Sigmoid colon (tissue), 7 donors: ENCODE results near the gene PCDHB6. TPM values are rescaled to one million over a fixed set of nuclear protein-coding genes. Genes with fewer than 3 reads are reported as not detected.
"Not testable (repeated sequence)": the region's sequence is repeated elsewhere in the genome, so short reads cannot be mapped to it uniquely, and the experiment has no call there.

Experiments used
- DNase-seq: peaks from one replicate; pipeline ENCODE4 v3.0.0-alpha.2; 2019
- H3K27ac ChIP-seq, 4 donors: fragments of 200-600 bp; sonication (generic); one replicate each; pipeline ENCODE4 v1.5.1; 2016 to 2019; ENCODE audit warnings: mild to moderate bottlenecking in 1 of 4
- H3K27me3 ChIP-seq, 3 donors: fragments of 200-600 bp; sonication (generic); one replicate each; pipeline ENCODE4 v1.5.1; 2019; ENCODE audit warnings: mild to moderate bottlenecking in 1 of 3
- H3K36me3 ChIP-seq, 4 donors: fragments of 200-600 bp; sonication (generic); one replicate each; pipeline ENCODE4 v1.5.1; 2016 to 2019
- H3K4me1 ChIP-seq, 4 donors: fragments of 200-600 bp; sonication (generic); one replicate each; pipeline ENCODE4 v1.5.1; 2017 to 2019
- H3K4me3 ChIP-seq, 4 donors: fragments of 200-600 bp; sonication (generic); one replicate each; pipeline ENCODE4 v1.5.1; 2017 to 2019; ENCODE audit warnings: mild to moderate bottlenecking in 2 of 4, moderate library complexity in 1 of 4
- H3K9me3 ChIP-seq, 4 donors: fragments of 200-600 bp in 3 of 4; sonication (generic) in 3 of 4; one replicate each; pipeline versions ENCODE4 v1.5.1 to v1.6.1; 2013 to 2019
- CTCF ChIP-seq, 4 experiments: fragments of 450-650 bp in 3 of 4; fragments of 200-600 bp in 1 of 4; IDR thresholded peaks; one replicate each; pipeline ENCODE4 v1.5.1; 2016 to 2019; ENCODE audit warnings: antibody characterized with exemption in 4 of 4, mild to moderate bottlenecking in 3 of 4, moderate library complexity in 2 of 4
- EP300 ChIP-seq, 4 donors: sonication (generic); formaldehyde crosslinking; IDR thresholded peaks; one replicate each; pipeline ENCODE4 v1.6.1; 2017; ENCODE audit warnings: antibody characterized with exemption in 4 of 4
- POLR2A ChIP-seq, 2 donors: fragments of 450-650 bp; IDR thresholded peaks; one replicate each; pipeline ENCODE4 v1.6.1; 2016; ENCODE audit warnings: antibody characterized with exemption in 2 of 2, mild to moderate bottlenecking in 2 of 2, moderate library complexity in 2 of 2
- POLR2AphosphoS5 ChIP-seq, 4 donors: sonication (generic); formaldehyde crosslinking; IDR thresholded peaks; one replicate each; pipeline ENCODE4 v1.6.1; 2017; ENCODE audit warnings: antibody characterized with exemption in 4 of 4
- WGBS, 2 donors: extraction: QIAGEN DNeasy Blood & Tissue Kit; methylation state at CpG; one replicate each; pipeline ENCODE4 v1.1.7; 2013; 5-methylcytosine and 5-hydroxymethylcytosine counted together
- intact Hi-C: fragments of 100-400 bp; cut with DNase I; formaldehyde crosslinking; loops from one replicate; pipeline ENCODE4 v1.15.1; 2023
- polyA plus RNA-seq, 3 donors: library from polyadenylated mRNA; stranded (reverse); fragments of 200-250 nt; gene quantifications; one replicate each; pipeline ENCODE4 v1.2.3, GENCODE V29; 2013
- total RNA-seq, 4 donors: library from RNA; depleted of rRNA; stranded (reverse); fragments of >200 nt; gene quantifications; one replicate each; pipeline ENCODE4 v1.1.0, GENCODE V29; 2016
- donor health status: healthy with polysubstance abuse.
- donor health status: Bipolar disorder and iron deficiency.
- donor health status: healthy.

The PCDHB6 gene
- total and polyA plus RNA-seq, 7 donors: 0.12 to 2.3 (median 1.4) TPM; not detected in 2

- no peak for TF ChIP-seq EP300 (IDR thresholded peaks at IDR 0.05)
- TF ChIP-seq CTCF (IDR thresholded peaks at IDR 0.05): peak in 2 of 4 experiments; percentile 11 to 14
- H3K4me1 ChIP-seq: no peaks in the 10 kb centered on the region
- no peaks in the 10 kb centered on the region for H3K36me3 ChIP-seq
- peaks cover 3 to 49% (median 14%) of the 10 kb centered on the region in 4 donors for H3K9me3 ChIP-seq
- H3K27ac ChIP-seq: peak within 1 kb of the TSS in 2 of 4 donors; percentile 20 to 25
- 17 to 40% methylated on average over 13 of the region's 13 CpGs for WGBS, 2 donors
- peaks cover 0 to 51% (median 4%) of the 10 kb centered on the region in 3 donors for H3K27me3 ChIP-seq
- peak within 1 kb of the TSS; percentile 12 to 42 (median 32) for H3K4me3 ChIP-seq
- DNase-seq: peak; percentile 74
- intact Hi-C loops: loop anchor here (1.0 kb wide), 1 partner anchor 382 kb away; no protein-coding TSS in a partner anchor
Observed at GRCh38 chr5:141182248-141182647, 32.4 kb downstream of the PCDHB6 start, which contains the start of gene PCDHB16. PCDHB16 (plus strand) TSS chr5:141182387; CDS start chr5:141182560, 173 bp downstream.

GRCh38 chr5:141184117-141184855 lies 34.4 kb downstream of the PCDHB6 start:
- DNase-seq, H3K4me1 ChIP-seq, H3K27ac ChIP-seq, intact Hi-C loops, H3K4me3 ChIP-seq, H3K36me3 ChIP-seq: not testable (repeated sequence)
- 43 to 68% methylated on average over 53 to 54 of the region's 69 CpGs for WGBS, 2 donors
- Histone ChIP-seq H3K27me3 (peaks cover 0 to 44% (median 4%) of the 10 kb centered on the region in 3 donors), H3K9me3 (peaks cover 3 to 44% (median 14%) of the 10 kb centered on the region in 4 donors)

GRCh38 chr5:141186897-141187512 lies 37.1 kb downstream of the PCDHB6 start, which contains the start of gene PCDHB9:
PCDHB9 (plus strand) TSS chr5:141187161; CDS start chr5:141187319, 158 bp downstream.
- no peak for DNase-seq
- 19 to 35% methylated on average over 9 of the region's 9 CpGs for WGBS, 2 donors
- H3K27me3 ChIP-seq: peaks cover 0 to 48% (median 0%) of the 10 kb centered on the region in 3 donors
- H3K4me1 ChIP-seq: no peaks in the 10 kb centered on the region
- no peaks in the 10 kb centered on the region for H3K36me3 ChIP-seq
- intact Hi-C loops: no loop called here
- peaks cover 5 to 48% (median 19%) of the 10 kb centered on the region in 4 donors for H3K9me3 ChIP-seq
- H3K27ac ChIP-seq: no peak within 1 kb of the TSS
- no peak for TF ChIP-seq POLR2A (IDR thresholded peaks at IDR 0.05)
- TF ChIP-seq POLR2AphosphoS5 (IDR thresholded peaks at IDR 0.05): no peak
- TF ChIP-seq EP300 (IDR thresholded peaks at IDR 0.05): no peak
- no peak for TF ChIP-seq CTCF (IDR thresholded peaks at IDR 0.05)
- H3K4me3 ChIP-seq: no peak within 1 kb of the TSS

GRCh38 chr5:141188682-141189081 lies 38.8 kb downstream of the PCDHB6 start:
- 42 to 65% methylated on average over 33 to 34 of the region's 37 CpGs for WGBS, 2 donors
- H3K27ac ChIP-seq, H3K4me3 ChIP-seq, H3K4me1 ChIP-seq, DNase-seq, H3K36me3 ChIP-seq, intact Hi-C loops: not testable (repeated sequence)
- Histone ChIP-seq H3K9me3 (peaks cover 6 to 47% (median 23%) of the 10 kb centered on the region in 4 donors), H3K27me3 (peaks cover 0 to 39% (median 0%) of the 10 kb centered on the region in 3 donors)

- peaks cover 6 to 47% (median 22%) of the 10 kb centered on the region in 4 donors for H3K9me3 ChIP-seq
- H3K4me3 ChIP-seq, intact Hi-C loops, H3K4me1 ChIP-seq, DNase-seq, H3K27ac ChIP-seq, H3K36me3 ChIP-seq: not testable (repeated sequence)
- WGBS, 2 donors: 39 to 67% methylated on average over 33 of the region's 35 CpGs
- H3K27me3 ChIP-seq: peaks cover 0 to 39% (median 0%) of the 10 kb centered on the region in 3 donors
Observed at GRCh38 chr5:141189131-141189530, 39.3 kb downstream of the PCDHB6 start.

- Histone ChIP-seq H3K4me1 (no peaks in the 10 kb centered on the region), H3K9me3 (peaks cover 9 to 50% (median 30%) of the 10 kb centered on the region in 4 donors)
- intact Hi-C loops: no loop called here
Observed at GRCh38 chr5:141192110-141192725, 42.4 kb downstream of the PCDHB6 start, which contains the start of gene PCDHB10. PCDHB10 (plus strand) TSS chr5:141192353; CDS start chr5:141192553, 200 bp downstream.

GRCh38 chr5:141194332-141194731 lies 44.5 kb downstream of the PCDHB6 start:
- H3K27ac ChIP-seq, H3K36me3 ChIP-seq, H3K4me1 ChIP-seq, intact Hi-C loops, H3K4me3 ChIP-seq: not testable (repeated sequence)
- 34 to 68% methylated on average over 24 to 33 of the region's 37 CpGs for WGBS, 2 donors
- peaks cover 0 to 14% (median 0%) of the 10 kb centered on the region in 3 donors for H3K27me3 ChIP-seq
- peak; percentile 45 for DNase-seq
- H3K9me3 ChIP-seq: peaks cover 9 to 52% (median 28%) of the 10 kb centered on the region in 4 donors

More at GRCh38 chr5:141192110-141192725, 42.4 kb downstream of the PCDHB6 start, which contains the start of gene PCDHB10:
- Histone ChIP-seq H3K4me3 (peak within 1 kb of the TSS in 3 of 4 donors; percentile 12 to 19 (median 14)), H3K27ac (no peak within 1 kb of the TSS), H3K36me3 (no peaks in the 10 kb centered on the region), H3K27me3 (peaks cover 0 to 25% (median 0%) of the 10 kb centered on the region in 3 donors)
- peak; percentile 47 for DNase-seq
- no peak for TF ChIP-seq POLR2AphosphoS5 (IDR thresholded peaks at IDR 0.05)
- peak in 2 of 4 experiments; percentile 5 to 11 for TF ChIP-seq CTCF (IDR thresholded peaks at IDR 0.05)
- WGBS, 2 donors: 11 to 20% methylated on average over 10 of the region's 10 CpGs
